ENCODE results near the gene SLC22A14.

DNA sequence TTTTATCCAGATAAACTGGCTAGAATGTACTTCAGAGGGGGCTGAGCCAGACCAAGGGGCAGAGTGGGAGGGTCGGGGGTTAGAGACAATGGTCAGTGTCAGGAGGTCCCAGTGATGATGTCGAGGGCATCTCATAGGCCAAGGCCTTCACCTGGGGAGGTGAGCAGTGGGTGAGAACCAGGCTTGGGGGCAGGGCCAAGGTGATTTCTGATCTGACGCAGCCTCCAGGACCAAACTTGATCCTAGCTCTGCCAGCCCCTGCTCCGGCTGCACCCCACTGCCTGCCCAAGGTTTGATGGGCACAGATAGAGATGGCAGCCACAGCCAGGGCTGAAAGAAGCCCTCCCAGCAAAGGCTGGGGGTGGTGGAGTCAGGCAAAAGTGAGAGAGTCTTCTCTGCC lies 79.4 kb downstream of the SLC22A14 start:
- TF ChIP-seq CTCF (IDR thresholded peaks at IDR 0.05) (no peak), POLR2A (IDR thresholded peaks at IDR 0.05) (no peak)

Measured in Peyer's patch (tissue), 4 donors.